ENCODE measurements around the gene SPG21.

The SPG21 gene

DNA sequence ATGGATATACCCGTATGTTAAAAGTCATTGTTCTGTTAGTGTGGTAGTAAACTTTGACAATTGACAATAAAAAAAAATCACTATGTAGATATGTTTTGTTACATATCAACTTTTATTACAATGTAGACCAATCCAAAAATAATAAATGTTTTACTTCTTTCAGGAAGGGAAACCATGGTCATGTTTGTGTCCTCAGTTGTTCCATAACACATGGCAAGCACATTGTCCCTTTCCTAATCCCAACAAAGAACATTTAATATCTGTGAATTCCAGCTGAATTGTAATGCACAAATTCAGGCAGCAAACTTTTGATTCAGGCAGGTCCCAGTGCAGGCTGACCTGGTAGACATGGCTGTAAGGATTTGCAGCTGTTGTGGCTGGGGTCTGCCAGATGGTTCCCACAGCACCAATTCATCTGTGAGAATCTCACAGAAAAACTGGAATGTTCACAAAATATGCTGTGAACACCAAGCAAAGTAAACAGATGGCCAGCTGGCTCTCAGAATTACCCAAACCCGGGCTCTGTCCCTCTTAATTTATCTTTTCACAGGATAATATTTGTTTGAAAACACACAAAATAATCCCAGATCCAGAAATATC is 1.9 kb upstream of the SPG21 start:
- peak; percentile 6 for DNase-seq

- DNase-seq: no peak
Observed at GRCh38 chr15:64990168-64990470, 405 bp upstream of the SPG21 start.

DNA sequence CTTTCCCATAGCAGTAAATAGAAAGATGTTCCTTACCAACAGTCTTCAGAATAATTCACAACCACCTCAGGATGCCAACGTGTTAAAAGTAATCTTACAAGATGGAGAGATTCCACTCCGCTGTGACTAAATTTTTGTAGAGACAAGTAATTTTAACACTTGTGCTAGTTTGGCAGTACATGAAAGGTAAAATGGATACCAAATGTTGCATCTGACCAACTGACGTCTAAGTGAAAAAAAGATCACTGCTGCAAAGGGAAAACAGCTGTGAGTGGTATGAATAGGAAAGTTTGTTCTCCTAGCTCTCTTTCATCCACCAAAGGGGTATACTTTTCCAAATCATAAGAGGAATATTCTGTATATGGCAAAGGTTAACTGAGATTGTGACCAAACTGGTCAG is 2.6 kb downstream of the SPG21 start:
- DNase-seq: no peak

- no peak for DNase-seq
Observed at GRCh38 chr15:64985366-64986033, 4.2 kb downstream of the SPG21 start.

DNA sequence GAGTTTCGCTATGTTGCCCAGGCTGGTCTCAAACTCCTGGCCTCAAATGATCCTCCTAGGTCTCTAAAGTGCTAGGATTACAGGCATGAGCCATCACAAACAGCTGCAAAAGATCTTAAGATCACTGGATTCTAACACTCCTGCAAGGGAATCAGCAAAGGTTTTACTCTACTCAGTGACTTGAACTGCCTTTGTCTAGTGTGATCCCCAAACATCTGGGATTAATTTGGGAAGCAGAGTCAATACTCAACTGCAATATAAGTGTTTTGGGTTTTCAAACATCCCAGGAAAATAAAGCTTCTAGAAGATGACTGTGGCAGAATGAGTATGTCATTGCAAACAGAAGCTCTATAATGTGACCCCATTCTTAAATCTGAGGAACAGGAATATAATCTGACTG is 7.2 kb downstream of the SPG21 start:
- DNase-seq: no peak

- DNase-seq: no peak
Observed at GRCh38 chr15:64981812-64982431, 7.8 kb downstream of the SPG21 start.

DNA sequence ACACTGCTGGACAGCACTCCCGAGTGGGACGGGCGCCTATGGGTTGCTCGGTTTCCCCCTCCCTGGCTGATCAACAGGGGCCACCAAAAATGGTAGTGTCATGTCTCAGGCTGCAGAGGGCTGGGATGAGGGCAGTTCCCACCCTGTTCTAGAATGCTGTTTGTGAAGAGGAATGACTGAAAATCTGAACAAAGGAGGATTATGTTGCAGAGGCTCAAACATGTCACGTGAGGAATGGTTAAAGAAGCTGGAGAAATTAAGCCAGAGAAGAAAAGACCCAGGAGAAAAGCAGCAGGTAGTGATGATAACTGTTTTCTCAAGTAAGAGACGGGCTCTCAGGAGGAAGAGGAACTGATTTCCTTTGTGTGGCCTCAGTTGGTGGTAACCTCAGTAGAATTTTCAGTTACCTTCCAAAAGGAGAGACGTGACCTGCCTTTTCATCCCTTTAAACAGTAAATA is 10.4 kb downstream of the SPG21 start:
- DNase-seq: no peak

DNA sequence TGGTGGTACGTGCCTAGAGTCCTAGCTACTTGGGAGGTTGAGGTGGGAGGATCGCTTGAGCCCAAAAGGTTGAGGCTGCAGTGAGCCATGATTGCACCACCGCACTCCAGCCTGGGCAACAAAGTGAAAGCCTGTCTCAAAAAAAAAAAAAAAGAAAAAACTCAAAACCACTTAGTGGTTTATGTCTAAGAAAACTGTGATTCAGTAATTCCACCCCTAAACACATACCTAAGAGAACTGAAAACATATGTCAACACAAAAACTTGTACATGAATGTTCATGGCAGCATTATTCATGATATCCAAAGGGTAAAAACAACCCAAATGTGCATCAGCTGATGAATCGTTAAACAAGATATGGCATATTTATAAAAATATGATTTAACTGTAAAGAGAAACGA is 14.3 kb downstream of the SPG21 start:
- no peak for DNase-seq

DNA sequence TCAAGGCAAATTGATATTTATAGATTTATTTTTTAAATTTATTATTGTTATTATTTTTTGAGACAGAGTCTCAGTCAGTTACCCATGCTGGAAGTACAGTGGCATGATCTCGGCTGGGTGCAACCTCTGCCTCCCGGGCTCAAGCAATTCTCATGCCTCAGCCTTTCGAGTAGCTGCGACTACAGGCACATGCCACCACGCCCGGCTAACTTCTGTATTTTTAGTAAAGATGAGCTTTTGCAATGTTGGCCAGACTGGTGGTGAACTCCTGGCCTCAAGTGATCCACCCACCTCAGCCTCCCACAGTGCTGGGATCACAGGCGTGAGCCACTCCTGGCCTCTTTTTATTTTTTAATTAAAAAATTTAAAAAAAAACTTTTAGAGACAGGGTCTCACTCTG is 19.0 kb downstream of the SPG21 start:
- DNase-seq: no peak

- DNase-seq: no peak
Observed at GRCh38 chr15:64969401-64969800, 20.3 kb downstream of the SPG21 start.

DNA sequence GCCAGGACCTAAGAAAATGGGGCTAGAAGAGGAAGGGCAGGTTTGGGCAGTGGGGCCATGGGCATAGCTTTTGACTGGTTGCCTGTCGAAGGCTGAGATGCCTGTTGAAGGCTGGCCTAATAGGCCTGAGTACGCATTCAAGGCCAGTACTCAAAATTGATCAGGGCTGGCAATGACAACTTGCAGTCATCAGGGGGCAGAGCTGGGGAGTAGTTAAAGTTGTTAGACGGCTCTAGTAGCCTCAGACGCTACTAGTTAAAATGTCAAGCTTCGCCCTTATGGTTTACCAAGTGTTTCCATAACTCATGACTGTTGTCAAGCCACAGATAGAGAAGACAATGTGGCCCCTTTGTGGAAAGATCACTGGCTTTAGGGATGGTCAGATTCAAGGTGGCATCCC is 28.7 kb downstream of the SPG21 start:
- DNase-seq: no peak

GRCh38 chr15:64960153-64960552 is 29.6 kb downstream of the SPG21 start:
- DNase-seq: no peak

DNA sequence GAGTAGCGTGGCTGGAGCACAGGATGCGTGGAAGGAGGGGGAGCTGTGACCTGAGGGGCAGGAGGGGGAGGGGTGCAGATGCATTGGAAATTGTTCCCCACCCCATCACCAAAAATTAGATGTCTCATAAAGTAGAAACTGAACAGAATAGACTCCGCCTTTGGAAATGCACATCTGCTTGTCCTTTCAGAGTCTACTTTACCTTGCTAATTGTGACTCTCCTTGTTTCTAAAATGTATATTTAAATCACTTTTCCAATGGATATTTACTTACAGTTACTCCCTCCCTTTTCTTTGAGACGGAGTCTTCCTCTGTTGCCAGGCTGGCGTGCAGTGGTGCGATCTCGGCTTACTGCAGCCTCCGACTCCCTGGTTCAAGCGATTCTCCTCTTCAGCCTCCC is 30.6 kb downstream of the SPG21 start:
- DNase-seq: no peak

DNA sequence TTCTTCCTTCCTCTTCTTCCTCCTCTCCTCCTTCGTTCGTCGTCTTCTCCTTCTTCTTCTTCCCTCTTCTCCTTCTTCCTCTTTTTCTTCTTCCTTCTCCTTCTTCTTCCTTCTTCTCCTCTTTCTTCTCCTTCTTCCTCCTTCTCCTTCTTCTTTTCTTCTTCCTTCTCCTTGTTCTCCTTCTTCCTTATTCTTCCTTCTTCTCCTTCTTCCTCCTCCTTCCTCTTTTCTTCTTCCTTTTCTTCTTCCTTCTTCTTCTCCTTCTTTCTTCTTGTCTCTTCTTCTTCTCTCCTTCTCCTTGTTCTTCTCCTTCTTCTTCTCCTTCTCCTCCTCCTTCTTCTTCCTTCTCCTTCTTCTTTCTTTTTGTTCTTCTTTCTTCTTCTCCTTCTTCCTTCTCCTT is 35.3 kb downstream of the SPG21 start:
- DNase-seq: no peak

GRCh38 chr15:64951777-64952418 is 37.8 kb downstream of the SPG21 start:
- no peak for DNase-seq

DNA sequence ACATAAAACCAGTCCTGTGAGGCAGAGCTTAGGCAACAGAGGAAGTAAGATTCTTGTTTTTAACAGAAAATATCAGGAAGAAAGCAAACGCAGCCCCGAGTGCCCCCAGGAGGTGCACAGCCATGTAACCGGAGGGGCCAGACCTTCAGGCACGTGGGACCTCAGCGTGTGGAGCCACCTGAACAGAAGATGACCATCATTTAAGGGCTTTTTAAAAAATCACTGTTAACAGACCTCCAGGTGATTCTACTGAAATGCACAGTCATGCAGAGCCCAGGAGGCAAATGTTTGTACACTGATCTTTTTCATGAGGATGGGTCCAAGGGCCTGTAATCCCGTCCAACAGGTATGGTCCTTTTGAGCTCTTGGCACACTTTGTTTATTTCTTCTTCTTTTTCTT is 38.8 kb downstream of the SPG21 start:
- no peak for DNase-seq

DNA sequence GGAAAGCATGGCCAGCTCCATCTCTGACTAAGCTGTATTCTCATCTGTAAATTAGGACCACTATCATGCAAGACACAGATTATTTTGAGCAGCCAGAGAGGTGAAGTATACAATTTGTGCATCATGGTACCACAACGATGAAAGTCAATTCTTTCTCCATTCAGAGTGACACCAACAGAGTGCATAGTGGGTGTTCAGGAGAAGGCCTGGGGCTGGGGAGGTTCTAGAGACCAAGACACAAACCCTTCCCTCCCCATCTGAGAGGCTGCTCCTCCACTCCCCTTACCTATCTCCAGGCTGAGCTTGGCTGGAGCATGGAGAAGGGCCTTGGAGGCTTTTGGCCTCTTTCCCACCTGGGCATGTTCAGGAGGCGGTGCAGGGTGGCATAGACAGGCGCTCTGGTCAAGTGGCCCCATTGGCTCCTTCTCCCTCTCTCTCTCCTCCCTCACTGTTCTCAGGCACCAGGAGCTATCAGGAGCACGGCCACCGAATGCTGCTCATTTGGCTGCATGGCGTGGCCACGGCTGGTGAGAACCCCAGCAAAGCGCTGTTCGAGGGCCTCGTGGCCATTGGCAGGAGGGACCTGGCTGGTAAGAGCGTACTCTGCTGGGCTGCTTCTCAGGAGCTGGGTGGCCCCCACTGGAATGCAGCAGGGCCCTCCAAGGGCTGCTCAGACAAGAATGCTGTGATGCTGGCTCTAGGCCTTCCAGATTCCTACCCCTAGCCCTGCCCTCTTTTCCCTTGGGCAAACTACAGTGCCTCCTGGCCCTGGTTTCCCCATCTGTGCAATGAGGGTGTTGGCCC is 40.1 kb downstream of the SPG21 start:
- no peak for DNase-seq

- no peak for DNase-seq
Observed at GRCh38 chr15:64948916-64949315, 40.8 kb downstream of the SPG21 start.

GRCh38 chr15:64947211-64947610 is 42.5 kb downstream of the SPG21 start:
- no peak for DNase-seq

GRCh38 chr15:64944961-64945360 is 44.8 kb downstream of the SPG21 start:
- no peak for DNase-seq

- no peak for DNase-seq
Observed at GRCh38 chr15:64943512-64944225, 46.0 kb downstream of the SPG21 start.

DNA sequence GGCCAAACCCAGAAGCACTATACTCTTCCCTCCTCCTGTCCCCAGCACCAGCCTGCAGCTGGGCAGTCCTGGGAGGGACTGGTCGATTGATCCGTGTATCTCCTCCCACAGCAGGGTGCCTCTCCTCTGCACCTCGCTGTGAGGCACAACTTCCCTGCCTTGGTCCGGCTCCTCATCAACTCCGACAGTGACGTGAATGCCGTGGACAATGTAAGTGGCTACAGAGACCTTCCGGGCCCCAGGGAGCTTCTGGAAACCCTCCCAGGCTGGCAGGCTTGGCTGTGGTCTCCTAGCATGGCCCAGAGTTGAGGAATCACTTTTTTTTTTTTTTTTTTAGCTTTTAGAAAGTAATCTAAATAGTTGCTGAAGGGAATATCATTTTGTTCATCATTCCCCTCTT is 47.4 kb downstream of the SPG21 start:
- no peak for DNase-seq

GRCh38 chr15:64938192-64938591 is 51.5 kb downstream of the SPG21 start:
- peak; percentile 7 for DNase-seq
